Neuron (in vitro differentiated cells): ENCODE results near the gene PPP2R3B.
"Not testable (repeated sequence)": the region's sequence is repeated elsewhere in the genome, so short reads cannot be mapped to it uniquely, and the experiment has no call there.

Experiments
- H2AFZ ChIP-seq: one replicate; pipeline ENCODE4 v1.6.1; 2013; ENCODE audit warnings: low read depth, mild to moderate bottlenecking, inconsistent platforms, low read length, moderate library complexity
- H3K27me3 ChIP-seq: one replicate; pipeline ENCODE4 v1.6.1; 2013; ENCODE audit warnings: low read length; ENCODE audit not compliant: insufficient read depth
- H3K36me3 ChIP-seq: one replicate; pipeline ENCODE4 v1.6.1; 2013; ENCODE audit warnings: low read length; ENCODE audit not compliant: insufficient read depth
- H3K4me1 ChIP-seq: one replicate; pipeline ENCODE4 v1.6.1; 2013; ENCODE audit warnings: low read length; ENCODE audit not compliant: insufficient read depth
- H3K4me3 ChIP-seq: 2 replicates; pipeline ENCODE4 v1.5.1; 2013; ENCODE audit warnings: mild to moderate bottlenecking, low read length, moderate library complexity
- H3K9me3 ChIP-seq: one replicate; pipeline ENCODE4 v1.6.1; 2013; ENCODE audit warnings: low read length

PPP2R3B gene

DNA sequence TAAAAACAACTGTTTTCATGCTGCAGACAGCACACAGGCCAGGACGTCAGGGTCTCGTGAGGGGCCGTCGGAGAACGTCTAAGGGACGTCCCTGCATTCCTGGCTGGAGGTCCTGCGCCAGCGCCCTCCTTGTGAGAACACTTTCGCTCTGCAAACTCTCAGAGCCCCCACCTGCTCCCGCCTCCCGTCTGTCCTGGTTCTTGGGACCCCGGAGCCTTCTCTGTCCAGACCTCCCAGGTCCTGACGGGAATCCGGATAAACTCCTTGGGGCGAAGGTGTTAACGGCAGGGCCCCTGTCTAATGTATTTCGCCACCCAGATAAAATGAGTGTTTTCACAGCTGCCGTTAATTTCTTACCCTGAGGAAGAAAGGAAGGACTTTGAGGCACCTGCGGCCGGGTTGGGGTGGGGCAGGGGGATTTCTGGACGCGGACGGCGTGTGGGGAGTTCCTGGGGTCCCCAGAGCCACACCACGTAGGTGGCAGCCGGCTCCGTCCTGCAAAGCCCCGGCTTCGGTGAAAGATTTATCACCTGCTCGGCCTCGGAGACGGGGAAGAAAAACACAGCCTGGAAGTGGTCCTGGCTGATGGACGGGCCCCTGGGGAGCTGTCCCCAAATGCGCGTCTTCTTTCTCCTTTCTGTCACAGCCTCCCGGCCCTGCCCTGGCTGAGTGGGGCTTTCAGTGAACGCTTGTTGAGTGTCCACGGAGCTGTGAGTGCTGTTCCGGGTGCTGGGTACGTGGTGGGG, 35.1 kb upstream of the PPP2R3B start:
- Histone ChIP-seq H3K4me3 (no peak overlapping the region), H3K9me3 (no peaks in the 10 kb centered on the region), H3K4me1 (no peaks in the 10 kb centered on the region), H3K27me3 (no peaks in the 10 kb centered on the region), H3K36me3 (no peaks in the 10 kb centered on the region), H2AFZ (no peak overlapping the region)

DNA sequence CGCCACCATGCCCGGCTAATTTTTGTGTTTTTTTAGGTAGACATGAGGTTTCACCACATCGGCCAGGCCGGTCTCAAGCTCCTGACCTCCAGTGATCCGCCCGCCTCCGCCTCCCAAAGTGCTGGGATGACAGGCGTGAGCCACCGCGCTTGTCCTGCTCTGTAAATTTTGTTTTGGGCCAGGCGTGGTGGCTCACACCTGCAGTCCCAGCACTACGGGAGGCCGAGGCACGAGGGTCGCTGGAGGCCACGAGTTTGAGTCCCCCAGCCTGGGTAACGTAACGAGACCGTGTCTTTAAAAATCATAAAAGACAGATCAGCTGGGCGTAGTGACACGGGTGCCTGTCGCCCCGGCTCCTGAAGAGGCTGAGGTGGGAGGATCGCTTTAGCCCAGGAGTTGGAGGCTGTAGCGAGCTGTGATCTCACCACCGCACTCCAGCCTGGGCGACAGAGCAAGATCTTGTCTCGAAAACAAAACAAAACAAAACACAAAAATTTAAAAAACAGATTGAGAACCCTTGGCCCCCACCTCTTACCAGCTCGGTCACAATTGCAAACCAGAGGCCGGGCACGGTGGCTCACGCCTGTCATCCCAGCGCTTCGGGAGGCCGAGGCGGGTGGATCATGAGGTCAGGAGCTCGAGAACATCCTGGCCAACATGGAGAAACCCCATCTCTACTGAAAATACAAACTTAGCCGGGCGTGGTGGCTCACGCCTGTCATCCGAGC, 34.0 kb upstream of the PPP2R3B start:
- H3K27me3 ChIP-seq: no peaks in the 10 kb centered on the region
- no peak overlapping the region for H2AFZ ChIP-seq
- no peaks in the 10 kb centered on the region for H3K9me3 ChIP-seq
- no peaks in the 10 kb centered on the region for H3K36me3 ChIP-seq
- no peak overlapping the region for H3K4me3 ChIP-seq
- no peaks in the 10 kb centered on the region for H3K4me1 ChIP-seq

DNA sequence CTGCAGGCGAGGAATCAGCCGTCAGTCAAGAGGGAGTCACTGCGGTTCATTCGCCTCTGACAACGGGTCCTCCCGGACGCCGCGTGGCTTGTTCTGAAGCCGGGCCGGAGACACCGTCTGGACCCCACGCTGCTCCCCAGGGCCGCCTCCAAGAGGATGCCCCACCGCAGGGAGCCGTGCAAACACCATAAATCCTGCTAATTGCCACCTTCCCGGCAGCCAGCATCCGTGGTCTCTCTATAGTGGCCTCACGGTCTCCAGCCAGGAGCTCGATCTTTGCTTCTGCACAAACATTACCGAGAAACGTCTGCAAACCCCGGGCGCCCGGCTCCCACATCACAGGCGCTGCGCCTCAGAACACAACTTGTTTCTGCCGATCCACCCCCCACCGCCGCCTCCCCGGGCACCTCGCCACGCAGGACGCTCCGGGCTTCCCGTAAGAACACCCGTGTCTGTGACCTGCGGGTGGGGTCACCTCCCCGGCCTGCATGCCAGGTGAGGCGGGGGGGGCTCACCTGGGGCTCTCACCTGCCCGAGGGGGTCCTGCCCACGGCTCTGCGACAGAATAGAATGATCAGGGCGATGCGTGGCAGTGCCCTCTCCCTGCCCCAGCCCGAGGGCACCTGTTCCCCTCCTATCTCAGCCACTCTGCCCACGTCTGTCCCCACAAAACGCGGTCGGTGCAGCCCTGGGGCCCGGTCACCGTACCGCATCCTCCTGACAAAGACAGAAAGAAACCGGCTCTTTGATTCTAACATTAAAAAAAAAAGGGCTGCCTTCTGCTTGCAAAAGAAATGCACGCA, 32.4 kb upstream of the PPP2R3B start:
- H2AFZ ChIP-seq: no peak overlapping the region
- no peaks in the 10 kb centered on the region for H3K27me3 ChIP-seq
- H3K36me3 ChIP-seq: no peaks in the 10 kb centered on the region
- no peak overlapping the region for H3K4me3 ChIP-seq
- no peaks in the 10 kb centered on the region for H3K9me3 ChIP-seq
- H3K4me1 ChIP-seq: no peaks in the 10 kb centered on the region

DNA sequence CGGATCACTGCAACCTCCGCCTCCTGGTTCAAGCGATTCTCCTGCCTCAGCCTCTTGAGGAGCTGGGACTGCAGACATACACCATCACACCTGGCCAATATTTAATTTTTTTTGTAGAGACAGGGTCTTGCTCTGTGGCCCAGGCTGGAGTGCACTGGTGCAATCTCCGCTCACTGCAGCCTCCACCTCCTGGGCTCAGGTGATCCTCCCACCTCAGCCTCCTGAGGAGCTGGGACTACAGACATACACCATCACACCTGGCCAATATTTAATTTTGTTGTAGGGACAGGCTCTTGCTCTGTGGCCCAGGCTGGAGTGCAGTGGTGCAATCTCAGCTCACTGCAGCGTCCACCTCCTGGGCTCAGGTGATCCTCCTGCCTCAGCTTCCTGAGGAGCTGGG, 28.8 kb upstream of the PPP2R3B start:
- H3K4me1 ChIP-seq, H2AFZ ChIP-seq, H3K9me3 ChIP-seq, H3K4me3 ChIP-seq, H3K27me3 ChIP-seq, H3K36me3 ChIP-seq: not testable (repeated sequence)

DNA sequence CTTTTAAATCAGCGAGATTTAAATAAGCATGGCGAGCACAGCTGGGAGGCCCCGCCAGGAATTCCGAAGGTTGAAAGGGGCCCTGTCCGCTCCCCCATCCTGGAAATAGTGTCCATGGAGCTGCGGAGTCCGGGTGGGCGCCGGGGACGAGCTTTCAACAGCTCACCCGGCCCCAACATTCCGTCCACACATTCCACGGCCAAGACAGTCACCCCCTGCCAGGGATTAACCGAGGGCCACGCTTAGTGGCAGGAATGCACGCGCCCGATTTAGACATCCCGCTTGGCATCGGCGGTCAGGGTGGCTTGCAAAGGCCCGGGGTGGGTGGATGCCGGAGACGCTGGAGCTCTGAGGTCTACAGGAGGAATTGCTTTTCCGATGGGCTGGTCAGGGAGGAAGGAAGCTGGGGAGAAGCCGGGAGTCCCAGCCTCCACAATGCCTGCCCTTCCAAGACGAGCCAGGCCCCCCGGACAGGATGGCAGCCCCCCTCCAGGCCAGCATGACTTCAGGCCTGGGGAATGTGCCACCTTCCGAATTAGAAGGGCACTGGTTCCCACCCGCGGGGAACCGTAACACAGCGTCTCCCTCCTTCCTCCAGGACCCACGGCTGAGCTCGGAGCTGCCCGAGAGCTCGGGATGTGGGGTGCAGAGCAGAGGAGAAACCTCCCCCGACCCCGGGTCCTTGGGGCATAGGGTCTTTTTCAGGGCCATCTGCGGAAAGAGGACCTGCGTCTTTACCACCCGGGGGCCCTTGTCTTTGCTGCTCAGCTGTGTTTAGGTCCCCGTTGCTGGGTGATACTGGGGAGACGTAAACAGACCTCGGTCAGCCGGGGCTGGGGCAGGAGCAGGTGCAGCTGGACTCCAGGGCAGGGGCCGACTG, 26.9 kb upstream of the PPP2R3B start:
- H3K36me3 ChIP-seq: no peaks in the 10 kb centered on the region
- no peak overlapping the region for H3K4me3 ChIP-seq
- no peaks in the 10 kb centered on the region for H3K4me1 ChIP-seq

DNA sequence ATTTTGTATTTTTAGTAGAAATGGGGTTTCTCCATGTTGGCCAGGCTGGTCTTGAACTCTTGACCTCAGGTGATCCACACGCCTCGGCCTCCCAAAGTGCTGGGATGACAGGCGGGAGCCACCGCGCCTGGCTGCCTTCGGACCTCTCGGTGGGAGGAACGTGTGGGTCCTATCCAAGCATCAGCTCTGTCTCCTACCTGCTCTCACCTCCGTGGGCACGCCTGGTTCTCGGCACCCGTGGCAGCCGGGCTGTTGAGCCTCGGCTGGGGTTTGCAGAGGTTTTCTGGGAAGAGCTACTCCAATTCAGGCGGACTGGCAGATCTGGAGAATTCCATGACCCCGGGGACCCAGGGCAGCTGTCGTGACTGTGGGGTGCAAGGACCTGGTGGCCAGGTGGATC, 23.6 kb upstream of the PPP2R3B start:
- Histone ChIP-seq H2AFZ (no peak overlapping the region), H3K4me1 (no peaks in the 10 kb centered on the region), H3K27me3 (no peaks in the 10 kb centered on the region), H3K9me3 (no peaks in the 10 kb centered on the region), H3K4me3 (no peak overlapping the region), H3K36me3 (no peaks in the 10 kb centered on the region)

More for the DNA sequence above, 26.9 kb upstream of the PPP2R3B start:
- no peaks in the 10 kb centered on the region for H3K27me3 ChIP-seq
- H3K9me3 ChIP-seq: no peaks in the 10 kb centered on the region
- no peak overlapping the region for H2AFZ ChIP-seq

DNA sequence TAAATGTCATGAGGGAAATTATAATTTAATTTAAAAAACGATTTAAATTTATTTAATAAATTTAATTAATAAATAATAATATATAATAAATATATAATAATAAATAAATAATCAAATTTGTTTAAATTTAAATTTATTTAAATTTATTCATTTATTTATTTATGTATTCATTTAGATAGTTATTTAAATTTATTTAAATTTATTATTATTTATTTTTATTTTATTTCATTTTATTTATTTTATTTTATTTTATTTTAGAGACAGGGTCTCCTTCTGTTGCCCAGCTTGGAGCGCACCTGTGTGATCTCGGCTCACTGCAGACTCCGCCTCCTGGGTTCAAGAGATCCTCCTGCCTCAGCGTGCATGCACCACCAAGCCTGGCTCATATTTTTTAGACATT, 18.4 kb upstream of the PPP2R3B start:
- Histone ChIP-seq H3K4me3 (no peak overlapping the region), H2AFZ (no peak overlapping the region), H3K9me3 (no peaks in the 10 kb centered on the region), H3K4me1 (no peaks in the 10 kb centered on the region), H3K36me3 (no peaks in the 10 kb centered on the region), H3K27me3 (no peaks in the 10 kb centered on the region)

DNA sequence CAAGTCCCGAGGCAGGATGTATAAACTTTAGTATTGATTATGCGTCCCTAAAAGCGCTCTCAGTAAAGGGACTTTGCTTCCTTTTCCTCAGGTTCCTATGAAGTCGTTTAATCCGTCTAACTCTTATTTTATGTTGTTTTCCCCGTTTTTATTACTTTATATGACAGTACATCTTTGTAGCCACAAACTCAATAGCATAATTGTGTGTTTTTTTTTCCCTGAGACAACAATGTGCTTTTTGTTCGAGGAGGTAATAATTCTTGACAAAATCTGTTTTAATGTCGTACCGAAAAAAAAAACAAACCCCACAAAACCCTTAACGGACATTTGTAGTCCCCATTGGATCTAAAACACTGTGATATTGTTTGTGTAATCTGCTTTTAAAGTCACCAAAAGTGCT, 17.9 kb upstream of the PPP2R3B start:
- Histone ChIP-seq H3K4me1 (no peaks in the 10 kb centered on the region), H3K9me3 (no peaks in the 10 kb centered on the region), H2AFZ (no peak overlapping the region), H3K4me3 (no peak overlapping the region), H3K27me3 (no peaks in the 10 kb centered on the region), H3K36me3 (no peaks in the 10 kb centered on the region)

DNA sequence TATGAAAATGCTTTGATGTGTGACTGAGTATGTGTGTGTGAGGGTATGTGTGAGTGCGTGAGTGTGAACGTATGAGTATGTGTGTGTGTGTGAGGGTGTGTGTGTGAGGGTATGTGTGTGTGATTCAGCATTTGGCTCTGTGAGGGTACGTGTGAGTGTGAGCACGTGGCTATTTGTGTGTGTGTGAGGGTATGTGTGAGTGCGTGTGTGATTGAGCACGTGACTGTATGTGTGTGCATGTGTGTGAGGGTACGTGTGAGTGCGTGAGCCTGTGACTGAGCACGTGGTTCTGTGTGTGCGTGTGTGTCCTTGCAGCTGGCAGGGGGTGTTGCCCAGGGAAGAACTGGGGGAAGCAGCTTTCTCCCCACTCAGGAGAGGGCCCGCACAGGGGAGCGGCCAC, 16.1 kb upstream of the PPP2R3B start:
- Histone ChIP-seq H3K9me3 (no peaks in the 10 kb centered on the region), H3K4me3 (no peak overlapping the region), H3K27me3 (no peaks in the 10 kb centered on the region), H3K4me1 (no peaks in the 10 kb centered on the region), H2AFZ (no peak overlapping the region), H3K36me3 (no peaks in the 10 kb centered on the region)

DNA sequence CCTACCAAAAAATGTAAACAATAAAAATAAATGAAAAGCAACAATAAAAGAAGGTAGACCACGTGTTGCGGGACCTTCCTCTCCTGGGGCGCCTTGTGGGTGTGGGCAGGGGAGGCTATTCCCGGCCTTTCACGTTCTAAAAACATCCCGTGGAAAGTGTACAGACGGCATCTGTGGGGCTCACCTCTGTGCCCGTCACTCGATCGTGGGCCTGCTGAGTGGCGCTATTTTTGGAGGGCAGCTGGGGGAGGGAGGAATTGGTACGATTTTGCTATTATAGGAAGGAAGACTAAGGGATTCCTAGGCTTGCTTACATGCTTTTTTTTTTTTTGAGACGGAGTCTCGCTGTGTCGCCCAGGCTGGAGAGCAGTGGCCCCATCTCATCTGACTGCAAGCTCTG, 13.6 kb upstream of the PPP2R3B start:
- no peaks in the 10 kb centered on the region for H3K9me3 ChIP-seq
- H2AFZ ChIP-seq: no peak overlapping the region
- H3K36me3 ChIP-seq: no peaks in the 10 kb centered on the region
- H3K27me3 ChIP-seq: no peaks in the 10 kb centered on the region
- no peak overlapping the region for H3K4me3 ChIP-seq
- peaks cover 4% of the 10 kb centered on the region for H3K4me1 ChIP-seq

DNA sequence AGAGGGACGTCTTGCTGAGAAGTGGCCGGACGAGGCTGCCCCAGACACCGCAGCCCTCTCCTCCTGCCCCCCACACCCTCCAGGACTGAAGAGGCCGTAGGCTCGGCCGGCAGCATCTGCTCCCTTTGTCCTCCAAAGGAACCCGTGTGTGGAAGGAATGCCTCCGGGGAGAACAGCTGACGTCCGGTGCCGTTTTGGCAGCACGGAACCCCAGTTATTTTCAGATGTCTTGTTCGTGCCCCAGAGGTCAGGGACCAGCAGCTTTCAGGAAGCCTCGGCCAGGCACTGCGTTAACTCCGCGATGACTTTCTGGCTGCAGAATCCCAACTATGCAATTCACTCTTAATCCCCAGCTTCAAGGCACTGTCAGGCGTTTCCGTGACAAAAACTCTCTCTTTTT, 10.9 kb upstream of the PPP2R3B start:
- Histone ChIP-seq H2AFZ (peak overlapping the region; percentile 55), H3K9me3 (no peaks in the 10 kb centered on the region), H3K36me3 (no peaks in the 10 kb centered on the region), H3K27me3 (no peaks in the 10 kb centered on the region), H3K4me1 (peaks cover 4% of the 10 kb centered on the region), H3K4me3 (peak overlapping the region; percentile 3)

DNA sequence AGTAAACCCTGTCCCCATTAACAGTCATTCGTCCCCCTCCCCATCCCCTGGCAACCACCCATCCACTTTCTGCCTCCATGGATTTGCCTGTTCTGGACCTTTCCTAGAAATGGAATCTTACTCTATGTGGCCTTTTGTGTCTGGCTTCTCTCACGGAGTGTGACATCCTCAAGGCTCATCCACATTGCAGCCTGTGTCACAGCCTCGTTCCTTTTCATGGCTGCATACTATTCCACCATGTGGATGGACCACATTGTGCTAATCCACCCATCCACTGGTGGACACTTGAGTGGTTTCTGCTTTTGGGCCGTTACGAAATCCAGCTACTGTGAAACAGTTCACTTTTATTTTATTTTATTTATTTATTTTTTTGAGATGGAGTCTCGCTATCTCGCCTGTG, 8.1 kb upstream of the PPP2R3B start:
- no peaks in the 10 kb centered on the region for H3K27me3 ChIP-seq
- H3K9me3 ChIP-seq: no peaks in the 10 kb centered on the region
- H3K4me3 ChIP-seq: no peak overlapping the region
- no peak overlapping the region for H2AFZ ChIP-seq
- H3K36me3 ChIP-seq: no peaks in the 10 kb centered on the region
- peaks cover 4% of the 10 kb centered on the region for H3K4me1 ChIP-seq

DNA sequence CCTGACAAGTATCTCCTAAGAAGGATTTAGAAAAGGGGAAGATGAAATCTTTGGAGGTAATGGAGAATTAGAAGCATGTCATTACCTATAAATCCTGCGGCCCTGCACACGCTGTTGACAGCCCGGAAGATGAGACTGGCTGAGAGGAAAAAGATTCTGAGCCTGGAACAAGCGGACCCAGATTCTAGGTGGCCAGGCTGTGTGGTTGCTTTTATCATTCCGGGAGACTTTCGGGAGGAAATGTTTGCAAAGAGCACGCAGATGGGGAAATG, 5.8 kb upstream of the PPP2R3B start:
- no peaks in the 10 kb centered on the region for H3K27me3 ChIP-seq
- H3K36me3 ChIP-seq: no peaks in the 10 kb centered on the region
- peaks cover 11% of the 10 kb centered on the region for H3K4me1 ChIP-seq
- H2AFZ ChIP-seq: no peak overlapping the region
- H3K4me3 ChIP-seq: no peak overlapping the region
- H3K9me3 ChIP-seq: no peaks in the 10 kb centered on the region
